ENCODE results near the gene MUC15. TPM values are rescaled to one million over a fixed set of nuclear protein-coding genes. Genes with fewer than 3 reads are reported as not detected.

Gene MUC15
- total RNA-seq, 1 donor from 2014 or later: not detected

- TF ChIP-seq, protein P1, sequence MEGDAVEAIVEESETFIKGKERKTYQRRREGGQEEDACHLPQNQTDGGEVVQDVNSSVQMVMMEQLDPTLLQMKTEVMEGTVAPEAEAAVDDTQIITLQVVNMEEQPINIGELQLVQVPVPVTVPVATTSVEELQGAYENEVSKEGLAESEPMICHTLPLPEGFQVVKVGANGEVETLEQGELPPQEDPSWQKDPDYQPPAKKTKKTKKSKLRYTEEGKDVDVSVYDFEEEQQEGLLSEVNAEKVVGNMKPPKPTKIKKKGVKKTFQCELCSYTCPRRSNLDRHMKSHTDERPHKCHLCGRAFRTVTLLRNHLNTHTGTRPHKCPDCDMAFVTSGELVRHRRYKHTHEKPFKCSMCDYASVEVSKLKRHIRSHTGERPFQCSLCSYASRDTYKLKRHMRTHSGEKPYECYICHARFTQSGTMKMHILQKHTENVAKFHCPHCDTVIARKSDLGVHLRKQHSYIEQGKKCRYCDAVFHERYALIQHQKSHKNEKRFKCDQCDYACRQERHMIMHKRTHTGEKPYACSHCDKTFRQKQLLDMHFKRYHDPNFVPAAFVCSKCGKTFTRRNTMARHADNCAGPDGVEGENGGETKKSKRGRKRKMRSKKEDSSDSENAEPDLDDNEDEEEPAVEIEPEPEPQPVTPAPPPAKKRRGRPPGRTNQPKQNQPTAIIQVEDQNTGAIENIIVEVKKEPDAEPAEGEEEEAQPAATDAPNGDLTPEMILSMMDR (IDR thresholded peaks at IDR 0.05; ENCODE audit: insufficient read depth, low read length, poor library complexity, severe bottlenecking): no peak
- Histone ChIP-seq H3K4me3 (ENCODE audit: low read depth, low read length) (no peak overlapping the region), H3K27me3 (ENCODE audit: control insufficient read depth, insufficient read depth, low read length) (no peaks in the 10 kb centered on the region), H3K36me3 (ENCODE audit: control insufficient read depth, insufficient read depth, low read length) (no peaks in the 10 kb centered on the region)
- no peak for DNase-seq (ENCODE audit: low read depth)
These were observed 52.6 kb downstream of the MUC15 start for GRCh38 chr11:26519469-26519868.

DNA sequence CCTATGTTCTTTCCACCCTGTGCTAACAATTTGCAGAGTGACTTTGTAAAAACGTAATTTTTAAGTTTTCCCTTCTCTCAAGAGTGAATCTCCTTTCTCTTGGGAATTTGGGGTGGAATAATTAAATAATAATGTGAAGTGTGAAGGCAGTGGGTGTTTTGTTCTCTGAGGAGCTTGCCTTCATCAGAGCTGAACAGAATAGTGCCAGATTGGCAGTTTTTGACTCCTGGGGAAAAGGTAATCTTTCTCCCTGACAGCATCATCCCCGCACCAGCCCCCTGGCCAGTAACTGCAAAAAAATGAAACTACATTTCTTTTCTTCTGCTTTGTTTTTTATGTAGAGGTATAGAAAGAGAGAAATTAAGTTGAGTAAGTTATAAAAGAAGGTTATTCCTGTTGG, 59.9 kb downstream of the MUC15 start:
- TF ChIP-seq, protein P1 (IDR thresholded peaks at IDR 0.05; ENCODE audit: insufficient read depth, low read length, poor library complexity, severe bottlenecking): no peak
- H3K27me3 ChIP-seq (ENCODE audit: control insufficient read depth, insufficient read depth, low read length): no peaks in the 10 kb centered on the region
- H3K36me3 ChIP-seq (ENCODE audit: control insufficient read depth, insufficient read depth, low read length): no peaks in the 10 kb centered on the region
- no peak overlapping the region for H3K4me3 ChIP-seq (ENCODE audit: low read depth, low read length)
- no peak for DNase-seq (ENCODE audit: low read depth)

GRCh38 chr11:26510756-26511155, 61.3 kb downstream of the MUC15 start:
- Histone ChIP-seq H3K36me3 (ENCODE audit: control insufficient read depth, insufficient read depth, low read length) (no peaks in the 10 kb centered on the region), H3K4me3 (ENCODE audit: low read depth, low read length) (no peak overlapping the region), H3K27me3 (ENCODE audit: control insufficient read depth, insufficient read depth, low read length) (no peaks in the 10 kb centered on the region)
- TF ChIP-seq, protein P1 (IDR thresholded peaks at IDR 0.05; ENCODE audit: insufficient read depth, low read length, poor library complexity, severe bottlenecking): no peak
- DNase-seq (ENCODE audit: low read depth): no peak

- TF ChIP-seq, protein P1 (IDR thresholded peaks at IDR 0.05; ENCODE audit: insufficient read depth, low read length, poor library complexity, severe bottlenecking): no peak
- DNase-seq (ENCODE audit: low read depth): no peak
- Histone ChIP-seq H3K4me3 (ENCODE audit: low read depth, low read length) (no peak overlapping the region), H3K27me3 (ENCODE audit: control insufficient read depth, insufficient read depth, low read length) (no peaks in the 10 kb centered on the region), H3K36me3 (ENCODE audit: control insufficient read depth, insufficient read depth, low read length) (no peaks in the 10 kb centered on the region)
These were observed 61.9 kb downstream of the MUC15 start for GRCh38 chr11:26510164-26510563.

Other genes starting within 250 kb of the MUC15 start
- not detected in 2 replicates for gene ANO3, start 240.1 kb downstream of the MUC15 start, total RNA-seq
- gene SLC5A12, start 149.8 kb upstream of the MUC15 start, total RNA-seq: not detected in 2 replicates